Endothelial cell (in vitro differentiated cells): ENCODE data around the gene SIM2. TPM values are rescaled to one million over a fixed set of nuclear protein-coding genes. Genes with fewer than 3 reads are reported as not detected.

Experiments used
- DNase-seq: peaks from one replicate; pipeline ENCODE4 v3.0.0; 2021; ENCODE audit warnings: low spot score
- H3K27ac Mint-ChIP-seq: one replicate; pipeline ENCODE4 v1.8.0; 2021; ENCODE audit warnings: mixed read lengths, inconsistent platforms; ENCODE audit not compliant: unreplicated experiment
- H3K27me3 Mint-ChIP-seq: one replicate; pipeline ENCODE4 v1.8.0; 2021; ENCODE audit warnings: mild to moderate bottlenecking, moderate library complexity, mixed read lengths, inconsistent platforms; ENCODE audit not compliant: unreplicated experiment
- H3K36me3 Mint-ChIP-seq: one replicate; pipeline ENCODE4 v1.8.0; 2021; ENCODE audit warnings: mild to moderate bottlenecking, low read depth, mixed read lengths, inconsistent platforms; ENCODE audit not compliant: unreplicated experiment
- H3K4me1 Mint-ChIP-seq: one replicate; pipeline ENCODE4 v1.8.0; 2021; ENCODE audit warnings: mild to moderate bottlenecking, mixed read lengths, inconsistent platforms; ENCODE audit not compliant: unreplicated experiment
- H3K4me3 Mint-ChIP-seq: one replicate; pipeline ENCODE4 v1.8.0; 2021; ENCODE audit warnings: mild to moderate bottlenecking, mixed read lengths, inconsistent platforms; ENCODE audit not compliant: unreplicated experiment
- H3K9me3 Mint-ChIP-seq: one replicate; pipeline ENCODE4 v1.8.0; 2021; ENCODE audit warnings: mixed read lengths, inconsistent platforms; ENCODE audit not compliant: unreplicated experiment
- CTCF ChIP-seq: fragments of 200-600 bp; sonication (generic); IDR thresholded peaks from one replicate; pipeline ENCODE4 v1.5.0; 2021; ENCODE audit warnings: antibody characterized with exemption; ENCODE audit not compliant: unreplicated experiment
- total RNA-seq: library from RNA; stranded (reverse); fragmentation: NEBNext Ultra II Directional; extraction: Animal tissue kit (Norgen Biotek cat#: 25700); gene quantifications from one replicate; pipeline ENCODE4 v1.2.1, GENCODE V29; 2021; ENCODE audit not compliant: unreplicated experiment

The SIM2 gene
- total RNA-seq, 1 donor from 2014 or later: 17.1 TPM

GRCh38 chr21:36773995-36774394 is 75.1 kb downstream of the SIM2 start:
- Mint-ChIP-seq H3K36me3 (peaks cover 4% of the 10 kb centered on the region), H3K4me3 (no peak overlapping the region), H3K9me3 (no peaks in the 10 kb centered on the region), H3K27me3 (no peaks in the 10 kb centered on the region), H3K4me1 (peaks cover 2% of the 10 kb centered on the region), H3K27ac (no peak overlapping the region)
- TF ChIP-seq CTCF: no peak
- no peak for DNase-seq

GRCh38 chr21:36776981-36777617 is 78.2 kb downstream of the SIM2 start:
- TF ChIP-seq CTCF: no peak
- Mint-ChIP-seq H3K27me3 (no peaks in the 10 kb centered on the region), H3K4me1 (peaks cover 3% of the 10 kb centered on the region), H3K9me3 (no peaks in the 10 kb centered on the region), H3K36me3 (peaks cover 14% of the 10 kb centered on the region), H3K4me3 (no peak overlapping the region), H3K27ac (no peak overlapping the region)
- no peak for DNase-seq

GRCh38 chr21:36780861-36781260 is 81.9 kb downstream of the SIM2 start:
- Mint-ChIP-seq H3K36me3 (peaks cover 19% of the 10 kb centered on the region), H3K9me3 (no peaks in the 10 kb centered on the region)

GRCh38 chr21:36783612-36784374 is 84.9 kb downstream of the SIM2 start:
- Mint-ChIP-seq H3K9me3 (no peaks in the 10 kb centered on the region), H3K4me3 (no peak overlapping the region), H3K27me3 (peaks cover 3% of the 10 kb centered on the region), H3K4me1 (peaks cover 22% of the 10 kb centered on the region), H3K36me3 (peaks cover 26% of the 10 kb centered on the region), H3K27ac (no peak overlapping the region)
- TF ChIP-seq CTCF: no peak
- DNase-seq: no peak

More at GRCh38 chr21:36780861-36781260, 81.9 kb downstream of the SIM2 start:
- no peak overlapping the region for H3K4me3 Mint-ChIP-seq
- DNase-seq: no peak
- peaks cover 11% of the 10 kb centered on the region for H3K4me1 Mint-ChIP-seq
- no peaks in the 10 kb centered on the region for H3K27me3 Mint-ChIP-seq
- H3K27ac Mint-ChIP-seq: no peak overlapping the region
- no peak for TF ChIP-seq CTCF

GRCh38 chr21:36784947-36785346 is 86.0 kb downstream of the SIM2 start:
- no peaks in the 10 kb centered on the region for H3K9me3 Mint-ChIP-seq
- peaks cover 3% of the 10 kb centered on the region for H3K27me3 Mint-ChIP-seq
- no peak for TF ChIP-seq CTCF
- H3K27ac Mint-ChIP-seq: no peak overlapping the region
- no peak overlapping the region for H3K4me3 Mint-ChIP-seq
- no peak for DNase-seq
- H3K4me1 Mint-ChIP-seq: peaks cover 19% of the 10 kb centered on the region
- peaks cover 21% of the 10 kb centered on the region for H3K36me3 Mint-ChIP-seq
